ENCODE data around the gene TMEM132A. TPM values are rescaled to one million over a fixed set of nuclear protein-coding genes. Genes with fewer than 3 reads are reported as not detected.

The TMEM132A gene
- total RNA-seq, 1 experiment from 2014 or later, result 154 TPM

- ChIA-PET CTCF (interaction anchor here (0.7 kb wide), 1 partner anchor 107 kb away, joined by 4 read pairs; no protein-coding TSS in a partner anchor), POLR2A (no interaction called here)
- DNase-seq (ENCODE audit: low read depth, low spot score), result no peak
- Histone ChIP-seq H3K27ac (ENCODE audit: low read length) (no peak overlapping the region), H3K27me3 (ENCODE audit: control insufficient read depth, insufficient read depth, low read length) (no peaks in the 10 kb centered on the region), H3K36me3 (ENCODE audit: control insufficient read depth, insufficient read depth, low read length) (no peaks in the 10 kb centered on the region), H3K4me3 (ENCODE audit: low read depth in 2 of 2, low read length in 2 of 2) (no peak overlapping the region), H3K4me1 (ENCODE audit: control insufficient read depth, insufficient read depth, low read length) (no peaks in the 10 kb centered on the region), H3K9me3 (ENCODE audit: control insufficient read depth, insufficient read depth, low read depth, low read length) (no peaks in the 10 kb centered on the region)
- intact Hi-C loops (cut with micrococcal nuclease; ENCODE audit: unreplicated experiment), result no loop called here
- BruUV-seq (replicated peaks), result no TSS peak
- TF ChIP-seq POLR2AphosphoS5 (IDR thresholded peaks at IDR 0.05; ENCODE audit: low read depth, low read length) (no peak), TCF7L2 (IDR thresholded peaks at IDR 0.05; ENCODE audit: low read depth, low read length) (no peak)
- in situ Hi-C loops (cut with HindIII; ENCODE audit: low pct_unique_long_range_greater_than_20kb, low sequenced_read_pairs), result no loop called here
- no peak for ATAC-seq
These were observed 20.4 kb downstream of the TMEM132A start for GRCh38 chr11:60944490-60945294.

- ATAC-seq (no peak), DNase-seq (ENCODE audit: low read depth, low spot score) (no peak)
- ChIA-PET POLR2A (no interaction called here), CTCF (interaction anchor here (0.7 kb wide), 1 partner anchor 106 kb away, joined by 4 read pairs; no protein-coding TSS in a partner anchor)
- no peak for TF ChIP-seq CTCF (IDR thresholded peaks at IDR 0.05)
- no peak for TF ChIP-seq POLR2AphosphoS5 (IDR thresholded peaks at IDR 0.05; ENCODE audit: low read depth, low read length)
- no peak for TF ChIP-seq REST (IDR thresholded peaks at IDR 0.05; ENCODE audit: insufficient read depth in 1 of 2, low read depth in 2 of 2, low read length in 1 of 2)
- no peak for TF ChIP-seq TCF7L2 (IDR thresholded peaks at IDR 0.05; ENCODE audit: low read depth, low read length)
- TF ChIP-seq SIN3A (IDR thresholded peaks at IDR 0.05; ENCODE audit: borderline replicate concordance, insufficient read depth, low read depth, low read length), result no peak
- Histone ChIP-seq H3K4me1 (ENCODE audit: control insufficient read depth, insufficient read depth, low read length) (no peaks in the 10 kb centered on the region), H3K4me3 (ENCODE audit: low read depth in 2 of 2, low read length in 2 of 2) (no peak overlapping the region), H3K27ac (ENCODE audit: low read length) (no peak overlapping the region), H3K9me3 (ENCODE audit: control insufficient read depth, insufficient read depth, low read depth, low read length) (no peaks in the 10 kb centered on the region), H3K36me3 (ENCODE audit: control insufficient read depth, insufficient read depth, low read length) (no peaks in the 10 kb centered on the region), H3K27me3 (ENCODE audit: control insufficient read depth, insufficient read depth, low read length) (no peaks in the 10 kb centered on the region)
- intact Hi-C loops (cut with micrococcal nuclease; ENCODE audit: unreplicated experiment) (no loop called here), in situ Hi-C loops (cut with HindIII; ENCODE audit: low pct_unique_long_range_greater_than_20kb, low sequenced_read_pairs) (no loop called here)
- no TSS peak for BruUV-seq (replicated peaks)
These were observed 21.0 kb downstream of the TMEM132A start for GRCh38 chr11:60945295-60945667.

Measured in Panc1 (cell line).